ENCODE measurements around the gene GP5. TPM values are rescaled to one million over a fixed set of nuclear protein-coding genes. Genes with fewer than 3 reads are reported as not detected.

Gene GP5
- under 1 TPM in 1 of 6 donors, not detected in 5; 0.06 TPM for total RNA-seq
- polyA plus RNA-seq: under 1 TPM in 1 of 2 donors, not detected in 1; 0.05 TPM

- 64 to 70% methylated on average over 2 of the region's 2 CpGs for WGBS, 2 donors
- FAIRE-seq (no peak), DNase-seq (no peak), ATAC-seq (no peak)
- Histone ChIP-seq H3K27ac (no peak within 1 kb of the TSS), H3K4me1 (peaks cover 0 to 11% (median 0%) of the 10 kb centered on the region in 3 donors), H3K9me3 (no peaks in the 10 kb centered on the region), H3K36me3 (no peaks in the 10 kb centered on the region), H3K4me3 (peak within 1 kb of the TSS in 1 of 4 donors; percentile 27), H3K27me3 (peaks cover 0 to 6% (median 0%) of the 10 kb centered on the region in 4 donors)
- intact Hi-C loops (cut with DNase I): loop anchor here in 1 of 3 donors (5.0 kb wide), 1 partner anchor 62 kb away; no protein-coding TSS in a partner anchor
- no peak for TF ChIP-seq CTCF (IDR thresholded peaks at IDR 0.05)
Observed at GRCh38 chr3:194399166-194399565, at the start of gene GP5. GP5 (minus strand) TSS chr3:194399266; CDS start chr3:194398282, 984 bp downstream.

GRCh38 chr3:194447657-194448056 is 48.6 kb upstream of the GP5 start:
- no peak for ATAC-seq
- no peak for DNase-seq
- 96 to 100% methylated on average over 1 of the region's 1 CpG for WGBS, 2 donors
- Histone ChIP-seq H3K27me3 (no peaks in the 10 kb centered on the region), H3K36me3 (peaks cover 0 to 13% (median 6%) of the 10 kb centered on the region in 3 donors), H3K4me3 (no peak overlapping the region), H3K4me1 (peaks cover 9 to 16% (median 15%) of the 10 kb centered on the region in 3 donors), H3K27ac (no peak overlapping the region), H3K9me3 (no peaks in the 10 kb centered on the region)
- no peak for TF ChIP-seq CTCF (IDR thresholded peaks at IDR 0.05)
- FAIRE-seq: no peak
- intact Hi-C loops (cut with DNase I): no loop called here

- peak in 1 of 6 donors; percentile 19 for DNase-seq
- FAIRE-seq: no peak
- Histone ChIP-seq H3K4me1 (peaks cover 9 to 16% (median 15%) of the 10 kb centered on the region in 3 donors), H3K9me3 (no peaks in the 10 kb centered on the region), H3K27ac (no peak overlapping the region), H3K36me3 (peaks cover 0 to 11% (median 6%) of the 10 kb centered on the region in 3 donors), H3K27me3 (no peaks in the 10 kb centered on the region), H3K4me3 (no peak overlapping the region)
- WGBS, 2 donors: 16 to 17% methylated on average over 6 of the region's 6 CpGs
- no peak for TF ChIP-seq CTCF (IDR thresholded peaks at IDR 0.05)
- peak; percentile 90 to 96 (median 92) for ATAC-seq
- intact Hi-C loops (cut with DNase I): no loop called here
Observed at GRCh38 chr3:194447161-194447560, 48.1 kb upstream of the GP5 start.

GRCh38 chr3:194446754-194447153 is 47.7 kb upstream of the GP5 start:
- Histone ChIP-seq H3K36me3 (peaks cover 0 to 11% (median 6%) of the 10 kb centered on the region in 3 donors), H3K9me3 (no peaks in the 10 kb centered on the region), H3K4me1 (peaks cover 9 to 16% (median 15%) of the 10 kb centered on the region in 3 donors), H3K27me3 (no peaks in the 10 kb centered on the region), H3K4me3 (no peak overlapping the region), H3K27ac (no peak overlapping the region)
- no peak for DNase-seq
- 11 to 13% methylated on average over 4 of the region's 4 CpGs for WGBS, 2 donors
- ATAC-seq: peak in 2 of 4 donors; percentile 43 to 48
- no peak for TF ChIP-seq CTCF (IDR thresholded peaks at IDR 0.05)
- peak; percentile 32 for FAIRE-seq
- intact Hi-C loops (cut with DNase I): no loop called here

- H3K36me3 ChIP-seq: peaks cover 0 to 14% (median 6%) of the 10 kb centered on the region in 3 donors
- TF ChIP-seq CTCF (IDR thresholded peaks at IDR 0.05): no peak
- peaks cover 9 to 16% (median 15%) of the 10 kb centered on the region in 3 donors for H3K4me1 ChIP-seq
- intact Hi-C loops (cut with DNase I): no loop called here
- no peak for FAIRE-seq
- WGBS, 2 donors: 93 to 95% methylated on average over 13 of the region's 13 CpGs
- no peak overlapping the region for H3K27ac ChIP-seq
- no peaks in the 10 kb centered on the region for H3K27me3 ChIP-seq
- no peaks in the 10 kb centered on the region for H3K9me3 ChIP-seq
- no peak overlapping the region for H3K4me3 ChIP-seq
- ATAC-seq: peak in 2 of 4 donors; percentile 39 to 45
- no peak for DNase-seq
Observed at GRCh38 chr3:194446172-194446571, 47.1 kb upstream of the GP5 start.
